Measurements from ENCODE around the gene AUP1.

AUP1 gene

DNA sequence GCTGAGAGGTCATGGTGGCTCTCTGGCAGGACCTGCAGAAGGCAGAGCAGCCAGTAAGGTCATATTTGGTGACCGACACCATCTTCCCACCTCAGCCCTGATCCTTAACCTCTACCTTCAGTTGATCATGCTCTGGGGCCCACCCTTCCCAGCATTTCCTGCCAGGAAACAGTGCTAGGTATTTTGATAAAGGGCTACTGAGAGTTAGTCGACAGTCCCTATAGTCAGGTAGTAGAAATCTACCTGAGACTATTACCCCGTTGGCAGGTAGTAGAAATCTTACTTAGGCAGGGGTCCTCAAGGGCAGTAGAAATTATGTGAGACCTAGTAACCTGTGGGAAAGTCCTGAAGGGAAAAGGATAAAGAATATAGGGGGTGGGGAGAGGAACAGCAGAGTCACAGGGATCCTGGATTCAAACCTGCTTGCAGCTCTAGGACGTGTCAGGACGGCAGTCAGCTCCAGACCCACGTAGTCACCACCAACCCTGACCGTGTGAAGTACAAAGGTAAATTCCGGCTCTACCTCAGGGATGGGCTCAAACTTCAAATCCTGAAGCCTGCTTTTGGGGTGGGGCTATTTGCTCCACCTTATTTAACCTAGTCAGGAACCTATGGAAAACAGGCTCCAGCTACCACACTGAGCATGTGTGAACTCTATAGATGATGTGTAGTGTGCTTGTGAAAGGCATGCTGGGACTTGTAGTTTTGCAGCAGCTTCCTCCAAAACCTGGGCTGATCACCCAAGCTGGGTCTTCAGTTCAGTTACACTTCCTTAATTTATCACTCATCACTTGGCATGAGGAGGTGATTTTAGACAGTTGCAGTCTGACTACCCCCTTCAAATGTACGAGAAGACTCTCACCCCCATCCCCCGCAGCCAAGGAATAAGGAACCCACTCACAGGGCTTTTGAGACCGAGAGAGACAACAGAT is 3.5 kb downstream of the AUP1 start, which contains the start of gene DQX1:
Gene DQX1 (minus strand): TSS at position 515 of the 932 bp plus-strand sequence. CDS start 502 bp downstream, at position 13.
- peaks cover 18% of the 10 kb centered on the region for H3K4me1 ChIP-seq (ENCODE audit: insufficient read depth, low read length)
- H2AFZ ChIP-seq (ENCODE audit: low read depth, low read length), result no peak within 1 kb of the TSS
- H3K36me3 ChIP-seq (ENCODE audit: insufficient read depth, low read length), result peaks cover 26% of the 10 kb centered on the region
- H3K9me3 ChIP-seq (ENCODE audit: low read length), result no peaks in the 10 kb centered on the region
- peaks cover 14% of the 10 kb centered on the region for H3K27me3 ChIP-seq (ENCODE audit: insufficient read depth, low read length)
- no peak within 1 kb of the TSS for H3K4me3 ChIP-seq (ENCODE audit: low read length)

DNA sequence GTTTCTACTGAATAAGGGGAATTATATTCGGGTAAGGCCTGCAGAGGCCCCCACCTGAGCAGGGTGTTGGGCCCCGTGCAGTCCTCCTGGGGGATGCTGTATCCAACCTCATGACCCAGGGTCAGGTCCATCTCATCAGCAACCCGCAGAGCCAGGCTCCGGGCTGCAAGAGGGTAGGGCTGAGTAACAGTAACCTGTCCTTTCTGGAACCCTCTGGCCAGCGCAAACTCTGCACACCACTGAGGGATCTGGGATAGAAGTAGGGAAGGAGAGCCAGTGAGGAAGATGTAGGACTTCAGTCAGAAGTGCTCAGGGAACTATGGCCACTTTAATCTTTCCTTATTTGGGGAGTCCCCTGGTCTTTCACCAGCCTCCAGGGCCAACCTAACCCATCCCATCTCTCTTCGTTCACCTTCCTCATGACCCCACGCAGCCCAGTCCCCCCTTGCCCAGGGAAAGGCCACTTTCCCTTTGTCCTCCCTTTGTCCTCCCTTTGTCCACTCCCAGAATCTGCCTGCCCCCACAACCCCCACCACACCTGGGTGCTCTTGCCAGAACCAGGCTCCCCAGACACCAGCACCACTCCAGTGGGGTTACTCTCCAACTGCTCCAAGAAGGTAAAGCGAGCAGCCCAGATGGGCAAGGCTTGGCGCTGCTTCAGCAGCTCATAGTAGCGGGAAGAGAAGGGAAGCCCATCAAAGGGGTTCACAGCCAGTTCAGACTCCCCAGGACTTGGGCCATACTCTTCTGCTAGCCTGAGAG is 4.4 kb downstream of the AUP1 start:
- H2AFZ ChIP-seq (ENCODE audit: low read depth, low read length), result no peak overlapping the region
- H3K9me3 ChIP-seq (ENCODE audit: low read length), result no peaks in the 10 kb centered on the region
- H3K4me3 ChIP-seq (ENCODE audit: low read length), result no peak overlapping the region
- H3K36me3 ChIP-seq (ENCODE audit: insufficient read depth, low read length), result peaks cover 26% of the 10 kb centered on the region
- peaks cover 22% of the 10 kb centered on the region for H3K27me3 ChIP-seq (ENCODE audit: insufficient read depth, low read length)
- peaks cover 12% of the 10 kb centered on the region for H3K4me1 ChIP-seq (ENCODE audit: insufficient read depth, low read length)

DNA sequence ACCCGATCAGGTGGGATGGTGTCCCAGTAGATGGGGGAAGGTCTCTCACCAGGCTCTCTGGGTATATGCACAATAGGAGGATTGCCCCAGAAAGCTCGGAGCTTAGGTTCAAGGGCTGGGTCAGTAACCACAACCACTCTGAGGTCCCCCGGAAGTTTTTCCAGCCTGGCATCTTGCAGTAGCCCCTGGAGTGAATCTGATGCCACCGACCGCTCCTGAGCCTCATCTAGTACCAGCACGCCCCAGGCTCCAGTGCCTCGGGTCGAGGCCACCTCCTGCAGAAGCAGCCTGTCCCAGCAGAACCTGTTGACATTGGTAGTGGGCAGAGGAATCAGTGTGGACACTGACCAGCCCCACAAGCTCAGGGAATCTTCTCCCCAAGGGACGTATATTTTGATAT is 5.5 kb downstream of the AUP1 start:
- no peak overlapping the region for H3K4me3 ChIP-seq (ENCODE audit: low read length)
- H2AFZ ChIP-seq (ENCODE audit: low read depth, low read length), result no peak overlapping the region
- peaks cover 33% of the 10 kb centered on the region for H3K27me3 ChIP-seq (ENCODE audit: insufficient read depth, low read length)
- peaks cover 26% of the 10 kb centered on the region for H3K36me3 ChIP-seq (ENCODE audit: insufficient read depth, low read length)
- H3K9me3 ChIP-seq (ENCODE audit: low read length), result no peaks in the 10 kb centered on the region
- peaks cover 10% of the 10 kb centered on the region for H3K4me1 ChIP-seq (ENCODE audit: insufficient read depth, low read length)

DNA sequence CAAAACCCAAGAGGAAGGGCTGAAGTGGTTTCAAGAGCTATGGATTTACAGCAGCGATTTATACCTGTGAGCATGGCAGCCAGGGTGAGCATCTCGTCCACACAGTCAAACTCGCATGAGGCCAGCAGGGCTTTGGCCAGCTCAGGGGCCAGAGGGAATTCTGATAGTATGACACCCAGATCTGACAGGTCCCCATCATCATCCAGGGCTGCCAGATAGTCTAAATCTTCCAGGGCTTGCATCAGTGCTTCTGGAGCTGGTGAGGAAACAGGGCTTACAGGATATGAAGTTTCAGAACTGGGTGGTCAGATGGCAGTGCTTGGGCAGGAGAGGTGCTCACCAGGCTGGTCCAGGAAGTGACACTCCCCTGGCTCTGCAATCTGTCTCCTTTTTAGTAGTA is 7.0 kb downstream of the AUP1 start:
- no peaks in the 10 kb centered on the region for H3K4me1 ChIP-seq (ENCODE audit: insufficient read depth, low read length)

DNA sequence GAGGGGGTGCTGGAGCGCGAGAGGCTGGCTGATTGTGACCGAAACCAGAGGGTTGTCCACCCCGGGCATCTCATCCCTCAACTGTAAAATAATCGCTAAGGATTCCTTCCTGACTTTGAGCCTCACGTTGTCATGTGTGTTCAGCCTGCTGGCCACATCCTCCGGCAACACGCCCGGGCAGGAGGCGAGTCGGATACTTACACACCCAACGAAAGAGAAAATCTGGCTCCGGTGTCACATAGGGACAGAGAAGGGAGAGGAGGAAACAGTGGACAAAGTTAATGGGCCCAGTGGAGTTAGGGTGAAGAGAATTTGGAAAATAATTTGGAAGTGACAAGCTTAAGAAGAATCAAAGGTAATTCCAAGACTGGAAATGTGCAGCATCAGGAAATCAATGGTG is 12.9 kb downstream of the AUP1 start:
- H2AFZ ChIP-seq (ENCODE audit: low read depth, low read length), result no peak overlapping the region
- no peak overlapping the region for H3K4me3 ChIP-seq (ENCODE audit: low read length)
- H3K4me1 ChIP-seq (ENCODE audit: insufficient read depth, low read length), result no peaks in the 10 kb centered on the region
- H3K9me3 ChIP-seq (ENCODE audit: low read length), result peaks cover 14% of the 10 kb centered on the region
- H3K27me3 ChIP-seq (ENCODE audit: insufficient read depth, low read length), result peaks cover 90% of the 10 kb centered on the region
- H3K36me3 ChIP-seq (ENCODE audit: insufficient read depth, low read length), result no peaks in the 10 kb centered on the region

More for the DNA sequence above, 7.0 kb downstream of the AUP1 start:
- Histone ChIP-seq H3K4me3 (ENCODE audit: low read length) (no peak overlapping the region), H3K9me3 (ENCODE audit: low read length) (no peaks in the 10 kb centered on the region), H3K36me3 (ENCODE audit: insufficient read depth, low read length) (peaks cover 19% of the 10 kb centered on the region), H2AFZ (ENCODE audit: low read depth, low read length) (no peak overlapping the region), H3K27me3 (ENCODE audit: insufficient read depth, low read length) (peaks cover 48% of the 10 kb centered on the region)

DNA sequence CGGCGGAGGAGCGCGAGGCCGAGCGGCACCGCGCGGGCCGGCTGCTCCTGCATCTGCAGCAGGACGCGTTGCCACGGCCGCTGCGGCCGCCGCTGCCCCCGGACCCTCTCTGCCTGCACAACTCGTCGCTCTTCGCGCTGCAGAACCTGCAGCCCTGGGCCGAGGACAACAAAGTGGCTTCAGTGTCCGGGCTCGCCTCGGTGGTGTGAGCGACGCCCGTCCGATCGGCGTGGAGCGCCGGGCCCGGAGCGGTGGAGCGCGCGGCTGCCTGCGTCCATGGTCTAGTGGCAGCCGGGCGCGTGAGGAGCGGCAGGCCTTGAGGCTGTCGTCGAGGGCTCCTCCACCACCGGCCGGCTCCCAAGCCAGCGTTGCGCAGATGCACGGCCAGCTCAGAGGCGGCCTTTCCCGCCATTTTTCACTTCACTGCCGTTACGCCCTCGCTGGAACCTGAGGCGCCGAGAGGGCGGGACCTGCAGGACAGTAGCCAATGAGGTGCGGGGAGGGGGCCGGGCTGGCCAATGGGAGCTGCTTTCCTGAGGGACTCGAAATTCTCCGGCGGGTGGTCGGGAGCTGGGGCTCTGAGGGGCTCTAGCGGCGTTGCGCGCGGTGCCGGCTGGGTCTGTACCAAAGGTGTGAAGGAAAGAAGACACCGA is 13.4 kb downstream of the AUP1 start:
- Histone ChIP-seq H3K4me3 (ENCODE audit: low read length) (no peak overlapping the region), H2AFZ (ENCODE audit: low read depth, low read length) (no peak overlapping the region), H3K9me3 (ENCODE audit: low read length) (peaks cover 14% of the 10 kb centered on the region), H3K36me3 (ENCODE audit: insufficient read depth, low read length) (no peaks in the 10 kb centered on the region), H3K4me1 (ENCODE audit: insufficient read depth, low read length) (no peaks in the 10 kb centered on the region), H3K27me3 (ENCODE audit: insufficient read depth, low read length) (peaks cover 93% of the 10 kb centered on the region)

DNA sequence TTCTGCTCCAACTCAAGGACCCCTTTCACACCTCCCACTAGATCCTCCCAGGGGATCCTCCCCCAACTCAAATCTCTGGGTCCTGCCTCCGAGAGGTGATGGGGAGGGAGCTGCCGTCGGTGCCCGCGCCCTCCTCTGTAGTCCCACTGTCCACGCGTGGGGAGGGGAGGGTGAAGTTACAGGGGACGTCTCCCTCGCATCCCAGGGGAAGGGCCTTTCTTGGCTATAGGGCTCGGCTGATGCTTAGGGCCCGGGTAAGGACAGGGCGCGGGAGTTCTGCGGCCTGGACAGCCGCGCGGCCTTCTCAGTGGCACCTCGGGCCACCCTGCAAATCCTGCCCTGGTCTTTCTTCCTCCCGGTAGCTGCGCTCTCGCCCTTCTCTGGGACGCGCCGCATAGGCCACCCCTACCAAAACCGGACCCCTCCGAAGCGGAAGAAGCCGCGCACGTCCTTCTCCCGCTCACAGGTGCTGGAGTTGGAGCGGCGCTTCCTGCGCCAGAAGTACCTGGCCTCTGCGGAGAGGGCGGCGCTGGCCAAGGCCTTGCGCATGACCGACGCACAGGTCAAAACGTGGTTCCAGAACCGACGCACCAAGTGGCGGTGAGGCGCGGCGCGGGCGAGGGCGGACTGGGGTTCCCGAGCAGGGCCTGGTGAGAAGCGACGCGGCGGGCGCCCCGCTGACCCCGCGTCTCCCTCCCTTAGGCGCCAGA is 14.1 kb downstream of the AUP1 start:
- H3K4me3 ChIP-seq (ENCODE audit: low read length), result no peak overlapping the region
- peaks cover 14% of the 10 kb centered on the region for H3K9me3 ChIP-seq (ENCODE audit: low read length)
- no peak overlapping the region for H2AFZ ChIP-seq (ENCODE audit: low read depth, low read length)
- H3K4me1 ChIP-seq (ENCODE audit: insufficient read depth, low read length), result no peaks in the 10 kb centered on the region
- no peaks in the 10 kb centered on the region for H3K36me3 ChIP-seq (ENCODE audit: insufficient read depth, low read length)
- peaks cover 92% of the 10 kb centered on the region for H3K27me3 ChIP-seq (ENCODE audit: insufficient read depth, low read length)

DNA sequence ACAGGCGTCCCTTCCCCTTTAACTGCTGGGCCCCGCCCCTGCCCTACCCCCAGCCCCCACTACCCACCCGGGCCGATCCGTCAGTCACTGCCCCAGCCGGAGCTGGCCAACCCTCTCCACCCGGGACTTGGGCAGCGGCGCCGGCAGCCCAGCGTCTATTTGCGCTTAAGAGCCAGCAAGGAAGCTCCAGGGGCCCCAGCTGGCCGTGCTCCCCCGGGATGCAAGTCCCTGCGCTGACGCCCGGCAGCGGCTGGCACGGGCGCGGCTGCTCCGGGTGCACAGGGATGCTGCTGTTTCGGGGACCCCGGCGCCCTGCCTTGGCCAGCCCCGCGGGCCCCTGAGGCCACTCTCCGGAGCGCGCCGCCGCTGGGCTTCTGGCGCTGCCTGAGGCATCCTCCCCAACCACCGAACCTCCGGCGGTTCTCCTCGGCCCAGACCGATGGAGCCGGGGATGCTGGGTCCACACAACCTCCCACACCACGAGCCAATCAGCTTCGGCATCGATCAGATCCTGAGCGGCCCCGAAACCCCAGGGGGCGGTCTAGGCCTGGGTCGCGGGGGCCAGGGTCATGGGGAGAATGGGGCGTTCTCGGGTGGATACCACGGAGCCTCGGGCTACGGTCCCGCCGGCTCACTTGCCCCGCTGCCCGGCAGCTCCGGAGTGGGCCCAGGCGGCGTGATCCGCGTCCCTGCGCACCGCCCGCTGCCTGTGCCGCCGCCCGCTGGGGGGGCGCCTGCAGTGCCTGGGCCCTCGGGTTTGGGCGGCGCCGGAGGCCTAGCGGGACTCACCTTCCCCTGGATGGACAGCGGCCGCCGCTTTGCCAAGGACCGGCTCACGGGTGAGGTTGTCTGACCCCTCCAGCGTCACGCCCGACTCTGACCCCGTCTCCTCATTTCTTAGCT is 14.9 kb downstream of the AUP1 start, which contains the start of gene TLX2:
Gene TLX2 (plus strand): TSS at position 83 of the 903 bp plus-strand sequence. CDS start 357 bp downstream, at position 440.
- peaks cover 92% of the 10 kb centered on the region for H3K27me3 ChIP-seq (ENCODE audit: insufficient read depth, low read length)
- H3K9me3 ChIP-seq (ENCODE audit: low read length), result peaks cover 14% of the 10 kb centered on the region
- H3K4me1 ChIP-seq (ENCODE audit: insufficient read depth, low read length), result no peaks in the 10 kb centered on the region
- H3K36me3 ChIP-seq (ENCODE audit: insufficient read depth, low read length), result no peaks in the 10 kb centered on the region
- H3K4me3 ChIP-seq (ENCODE audit: low read length), result no peak within 1 kb of the TSS
- H2AFZ ChIP-seq (ENCODE audit: low read depth, low read length), result no peak within 1 kb of the TSS

DNA sequence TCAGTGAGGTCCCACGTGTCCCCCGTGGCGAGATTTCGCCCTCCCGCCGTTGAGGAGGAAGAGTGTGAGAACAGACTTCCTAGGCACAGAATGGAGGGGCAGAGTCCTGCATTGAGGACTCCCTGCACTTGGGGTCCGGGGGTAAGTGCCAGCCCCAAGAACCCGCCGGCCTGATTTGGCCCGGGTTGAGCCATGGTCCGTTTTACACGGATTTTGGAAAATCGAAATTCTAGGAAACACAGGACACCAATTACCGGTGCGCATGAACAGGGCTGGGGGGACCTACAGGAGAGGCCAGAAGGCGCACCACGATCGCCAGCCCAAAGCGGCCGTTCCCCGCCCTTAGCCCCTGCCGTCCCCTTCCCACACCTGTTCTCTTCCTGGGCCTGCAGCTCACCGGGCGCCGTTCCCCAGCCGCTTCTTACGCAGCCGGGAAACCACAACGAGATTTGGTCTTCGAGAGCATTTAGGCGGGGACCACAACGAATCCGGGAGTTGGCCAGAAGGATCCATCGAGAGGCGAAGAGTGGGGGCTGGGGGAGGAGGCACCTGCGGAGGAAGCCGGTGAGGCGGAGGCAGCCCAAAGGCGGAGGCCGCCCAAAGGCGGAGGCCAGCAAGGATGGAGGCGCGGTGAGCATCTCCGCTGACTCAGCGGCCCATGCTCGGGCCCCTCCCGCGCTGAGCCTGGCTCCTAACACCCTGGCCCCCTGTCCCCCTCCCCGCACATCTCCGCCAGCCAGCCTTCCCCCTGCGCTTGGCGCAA is 15.7 kb downstream of the AUP1 start:
- Histone ChIP-seq H2AFZ (ENCODE audit: low read depth, low read length) (no peak overlapping the region), H3K4me3 (ENCODE audit: low read length) (no peak overlapping the region), H3K36me3 (ENCODE audit: insufficient read depth, low read length) (no peaks in the 10 kb centered on the region), H3K9me3 (ENCODE audit: low read length) (peaks cover 14% of the 10 kb centered on the region), H3K27me3 (ENCODE audit: insufficient read depth, low read length) (peaks cover 86% of the 10 kb centered on the region), H3K4me1 (ENCODE audit: insufficient read depth, low read length) (no peaks in the 10 kb centered on the region)

DNA sequence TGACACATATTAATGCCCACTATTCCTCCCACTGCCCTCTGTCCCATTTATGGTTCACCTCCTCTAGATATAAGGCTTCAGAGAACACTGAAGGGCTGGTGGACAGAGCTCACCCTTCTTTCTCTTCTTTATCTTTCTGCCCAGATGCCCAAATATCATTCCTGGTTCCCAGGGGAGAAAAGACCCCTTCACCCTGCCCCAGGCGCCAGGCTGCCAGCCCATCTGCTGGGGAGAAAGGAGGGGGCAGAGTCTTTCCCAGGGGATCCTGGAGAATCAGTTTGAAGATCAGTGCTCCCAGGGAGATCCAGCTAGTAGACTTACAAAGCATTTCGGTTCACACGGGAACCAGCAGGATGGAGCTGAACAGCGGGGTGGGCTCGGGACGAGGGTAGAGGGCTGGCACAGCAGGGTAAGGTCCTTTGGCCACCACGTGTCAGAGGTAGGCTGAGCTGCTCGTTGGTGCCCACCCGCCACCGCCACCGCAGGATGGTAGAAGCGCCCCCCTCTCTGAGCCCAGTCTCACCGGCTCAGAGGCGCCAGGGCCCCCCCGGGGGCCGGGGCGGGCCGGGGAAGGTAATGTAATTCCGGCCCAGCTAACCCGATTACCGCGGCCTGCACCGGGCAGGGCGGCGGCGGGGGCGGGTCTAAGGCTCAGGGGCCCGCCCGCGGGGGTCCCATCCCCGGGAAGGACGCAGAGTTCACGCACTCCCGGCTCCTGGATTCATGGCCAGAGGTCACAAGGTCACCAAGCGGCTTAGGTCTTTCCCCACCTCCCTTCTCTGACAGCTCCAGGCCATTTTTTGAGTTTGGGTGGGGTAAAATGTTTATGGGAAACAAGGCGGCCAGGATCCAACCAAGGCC is 16.5 kb downstream of the AUP1 start:
- Histone ChIP-seq H3K9me3 (ENCODE audit: low read length) (peaks cover 14% of the 10 kb centered on the region), H3K4me1 (ENCODE audit: insufficient read depth, low read length) (no peaks in the 10 kb centered on the region), H3K27me3 (ENCODE audit: insufficient read depth, low read length) (peaks cover 77% of the 10 kb centered on the region)

More for the DNA sequence above, 16.5 kb downstream of the AUP1 start:
- H3K4me3 ChIP-seq (ENCODE audit: low read length), result no peak overlapping the region
- H2AFZ ChIP-seq (ENCODE audit: low read depth, low read length), result no peak overlapping the region
- no peaks in the 10 kb centered on the region for H3K36me3 ChIP-seq (ENCODE audit: insufficient read depth, low read length)

Measured in neuron (in vitro differentiated cells).